Spleen (tissue), 7 donors: Measurements from ENCODE around the gene DAPK2.

Experiments
- CTCF ChIP-seq, 11 experiments: fragments of 200-600 bp in 7 of 11; fragments of 450-650 bp in 4 of 11; sonication (generic) in 4 of 11; IDR thresholded peaks in 8 of 11; conservative IDR thresholded peaks in 3 of 11; 1 replicate in 7 of 11; 2 replicates in 4 of 11; pipeline versions ENCODE4 v1.4.0 to v1.8.0; 2016 to 2021; ENCODE audit warnings: antibody characterized with exemption in 11 of 11, inconsistent platforms in 4 of 11, mild to moderate bottlenecking in 1 of 11
- POLR2A ChIP-seq, 3 donors: fragments of 450-650 bp; IDR thresholded peaks; one replicate each; pipeline ENCODE4 v1.5.1; 2017; ENCODE audit warnings: antibody characterized with exemption in 3 of 3, mild to moderate bottlenecking in 1 of 3
- POLR2AphosphoS5 ChIP-seq, 3 donors: sonication (generic); formaldehyde crosslinking; IDR thresholded peaks; one replicate each; pipeline ENCODE4 v1.5.1; 2017; ENCODE audit warnings: antibody characterized with exemption in 3 of 3
- donor health status: DM: no; HTN: no; CAD: no; lungs with moderate emphysema.
- donor health status: DM: no; HTN: no; CAD: no.
- donor health status: DM: no; HTN: no; CAD: no.

GRCh38 chr15:63943829-63944680, 102.2 kb downstream of the DAPK2 start:
- no peak for TF ChIP-seq CTCF (IDR thresholded peaks at IDR 0.05 in 8 of 11, conservative IDR thresholded peaks at IDR 0.05 in 3 of 11)
- TF ChIP-seq POLR2A (IDR thresholded peaks at IDR 0.05) = no peak
- no peak for TF ChIP-seq POLR2AphosphoS5 (IDR thresholded peaks at IDR 0.05)
